MM.1S (cell line): ENCODE data around the gene RASGRP4.
"Not testable (repeated sequence)": the region's sequence is repeated elsewhere in the genome, so short reads cannot be mapped to it uniquely, and the experiment has no call there.

Source experiments
- DNase-seq: peaks from one replicate; pipeline ENCODE4 v3.0.0-alpha.2; 2015
- H2AFZ ChIP-seq: fragments of 300-600 bp; sonication (generic); 2 replicates; pipeline ENCODE4 v1.6.0; 2016; ENCODE audit warnings: antibody characterized with exemption, low read length
- H3F3A ChIP-seq: fragments of 300-600 bp; sonication (generic); 2 replicates; pipeline ENCODE4 v1.6.1; 2016; ENCODE audit warnings: mild to moderate bottlenecking, antibody characterized with exemption, low read length, moderate library complexity, mixed read lengths; ENCODE audit not compliant: insufficient read depth
- H3K27ac ChIP-seq: fragments of 300-600 bp; sonication (generic); 2 replicates; pipeline ENCODE4 v1.5.1; 2016; ENCODE audit warnings: mild to moderate bottlenecking, low read length
- H3K27me3 ChIP-seq: fragments of 300-600 bp; sonication (generic); replicated peaks from 2 replicates; pipeline ENCODE4 v1.6.0; 2016; ENCODE audit warnings: low read length; ENCODE audit not compliant: insufficient read depth
- H3K36me3 ChIP-seq: fragments of 300-600 bp; sonication (generic); replicated peaks from 2 replicates; pipeline ENCODE4 v1.6.1; 2016; ENCODE audit warnings: mild to moderate bottlenecking, low read length, mixed read lengths; ENCODE audit not compliant: insufficient read depth
- H3K4me1 ChIP-seq: fragments of 300-600 bp; sonication (generic); 2 replicates; pipeline ENCODE4 v1.6.1; 2016; ENCODE audit warnings: low read length, mixed read lengths
- H3K4me2 ChIP-seq: fragments of 300-600 bp; sonication (generic); 2 replicates; pipeline ENCODE4 v1.6.0; 2016; ENCODE audit warnings: low read depth, low read length
- H3K4me3 ChIP-seq: fragments of 300-600 bp; sonication (generic); 2 replicates; pipeline ENCODE4 v1.5.1; 2016; ENCODE audit warnings: low read length, mixed read lengths
- H3K79me2 ChIP-seq: fragments of 300-600 bp; sonication (generic); 2 replicates; pipeline ENCODE4 v1.6.1; 2016; ENCODE audit warnings: mixed run types, low read length, mixed read lengths
- H3K9ac ChIP-seq: fragments of 300-600 bp; sonication (generic); 2 replicates; pipeline ENCODE4 v1.6.1; 2016; ENCODE audit warnings: low read length, mixed read lengths
- H3K9me2 ChIP-seq: fragments of 300-600 bp; sonication (generic); replicated peaks from 2 replicates; pipeline ENCODE4 v1.6.1; 2016; ENCODE audit warnings: mild to moderate bottlenecking, low read length, mixed read lengths; ENCODE audit not compliant: insufficient read depth
- H3K9me3 ChIP-seq: fragments of 300-600 bp; sonication (generic); replicated peaks from 2 replicates; pipeline ENCODE4 v1.6.1; 2016; ENCODE audit warnings: mild to moderate bottlenecking, low read length, mixed read lengths; ENCODE audit not compliant: insufficient read depth
- H4K20me1 ChIP-seq: fragments of 300-600 bp; sonication (generic); 2 replicates; pipeline ENCODE4 v1.6.1; 2016; ENCODE audit warnings: mild to moderate bottlenecking, low read length, moderate library complexity, mixed read lengths; ENCODE audit not compliant: insufficient read depth
- EZH2 ChIP-seq: fragments of 300-600 bp; sonication (generic); optimal IDR thresholded peaks from 2 replicates; pipeline ENCODE3; 2017; ENCODE audit warnings: low read depth, mild to moderate bottlenecking, antibody characterized with exemption, low read length, mixed read lengths
- EZH2phosphoT487 ChIP-seq: fragments of 300-600 bp; sonication (generic); IDR thresholded peaks from 2 replicates; pipeline ENCODE4 v1.6.1; 2018; ENCODE audit warnings: antibody characterized with exemption, low read length
- TF ChIP-seq, protein P1 (sequence below): fragments of 300-600 bp; sonication (generic); IDR thresholded peaks from 2 replicates; pipeline ENCODE4 v1.5.1; 2016; ENCODE audit warnings: antibody characterized with exemption, low read length, mixed read lengths

RASGRP4 gene

GRCh38 chr19:38370299-38370698 is 55.7 kb downstream of the RASGRP4 start:
- Histone ChIP-seq H3K9me3 (no peaks in the 10 kb centered on the region), H3K36me3 (no peaks in the 10 kb centered on the region), H3K27ac (no peak overlapping the region), H3K9ac (no peak overlapping the region), H3K4me1 (no peaks in the 10 kb centered on the region), H3F3A (no peaks in the 10 kb centered on the region), H3K9me2 (no peaks in the 10 kb centered on the region), H2AFZ (no peak overlapping the region), H3K79me2 (peaks cover 7% of the 10 kb centered on the region), H3K4me3 (no peak overlapping the region), H3K4me2 (no peak overlapping the region), H3K27me3 (peaks cover 22% of the 10 kb centered on the region), H4K20me1 (no peaks in the 10 kb centered on the region)
- no peak for TF ChIP-seq EZH2phosphoT487
- no peak for TF ChIP-seq EZH2
- TF ChIP-seq, protein P1, sequence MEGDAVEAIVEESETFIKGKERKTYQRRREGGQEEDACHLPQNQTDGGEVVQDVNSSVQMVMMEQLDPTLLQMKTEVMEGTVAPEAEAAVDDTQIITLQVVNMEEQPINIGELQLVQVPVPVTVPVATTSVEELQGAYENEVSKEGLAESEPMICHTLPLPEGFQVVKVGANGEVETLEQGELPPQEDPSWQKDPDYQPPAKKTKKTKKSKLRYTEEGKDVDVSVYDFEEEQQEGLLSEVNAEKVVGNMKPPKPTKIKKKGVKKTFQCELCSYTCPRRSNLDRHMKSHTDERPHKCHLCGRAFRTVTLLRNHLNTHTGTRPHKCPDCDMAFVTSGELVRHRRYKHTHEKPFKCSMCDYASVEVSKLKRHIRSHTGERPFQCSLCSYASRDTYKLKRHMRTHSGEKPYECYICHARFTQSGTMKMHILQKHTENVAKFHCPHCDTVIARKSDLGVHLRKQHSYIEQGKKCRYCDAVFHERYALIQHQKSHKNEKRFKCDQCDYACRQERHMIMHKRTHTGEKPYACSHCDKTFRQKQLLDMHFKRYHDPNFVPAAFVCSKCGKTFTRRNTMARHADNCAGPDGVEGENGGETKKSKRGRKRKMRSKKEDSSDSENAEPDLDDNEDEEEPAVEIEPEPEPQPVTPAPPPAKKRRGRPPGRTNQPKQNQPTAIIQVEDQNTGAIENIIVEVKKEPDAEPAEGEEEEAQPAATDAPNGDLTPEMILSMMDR: no peak
- no peak for DNase-seq

DNA sequence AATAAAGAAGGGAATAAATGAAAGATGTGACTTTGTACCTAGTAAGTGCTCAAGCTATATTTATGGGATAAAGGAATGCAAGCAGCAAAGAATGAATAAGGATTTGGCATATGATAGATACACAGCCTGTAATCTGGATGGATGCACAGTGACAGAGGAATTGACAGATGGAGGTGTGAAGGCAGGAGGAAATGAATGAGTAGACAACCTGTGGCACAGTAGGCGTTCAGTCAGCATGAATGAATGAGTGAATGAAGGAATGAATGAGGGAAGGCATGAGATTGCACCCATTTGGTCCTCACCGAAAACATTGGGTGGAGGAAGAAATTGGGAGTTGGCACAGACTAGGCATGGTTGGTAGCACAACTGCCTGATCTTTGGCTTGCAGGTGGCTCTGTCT is 56.4 kb downstream of the RASGRP4 start:
- no peak overlapping the region for H3K27ac ChIP-seq
- no peaks in the 10 kb centered on the region for H4K20me1 ChIP-seq
- no peak overlapping the region for H3K4me3 ChIP-seq
- DNase-seq: no peak
- H3K27me3 ChIP-seq: peaks cover 29% of the 10 kb centered on the region
- H3K36me3 ChIP-seq: no peaks in the 10 kb centered on the region
- no peak overlapping the region for H2AFZ ChIP-seq
- H3K9me2 ChIP-seq: no peaks in the 10 kb centered on the region
- TF ChIP-seq EZH2phosphoT487: no peak
- TF ChIP-seq, protein P1: no peak
- no peak for TF ChIP-seq EZH2
- H3K9ac ChIP-seq: no peak overlapping the region
- no peak overlapping the region for H3K4me2 ChIP-seq
- no peaks in the 10 kb centered on the region for H3F3A ChIP-seq
- no peaks in the 10 kb centered on the region for H3K4me1 ChIP-seq
- no peaks in the 10 kb centered on the region for H3K9me3 ChIP-seq
- H3K79me2 ChIP-seq: no peaks in the 10 kb centered on the region

DNA sequence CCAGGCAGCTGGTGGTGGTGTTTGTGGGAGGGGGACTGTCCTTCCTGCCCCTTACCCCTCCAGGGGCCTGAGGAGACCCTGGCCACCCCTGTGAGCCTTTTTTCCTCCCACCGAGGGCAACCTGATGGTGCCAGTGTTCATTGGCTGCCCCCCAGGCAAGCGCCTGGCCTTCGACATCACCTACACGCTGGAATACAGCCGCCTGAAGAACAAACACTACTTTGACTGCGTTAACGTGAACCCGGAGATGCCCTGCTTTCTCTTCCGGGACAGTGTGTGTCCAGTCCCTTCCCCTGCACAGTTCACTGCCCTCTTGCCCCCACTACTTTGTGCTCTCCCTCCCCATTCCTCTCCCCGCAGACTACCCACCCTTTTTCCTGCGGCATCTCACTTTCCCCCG is 59.0 kb downstream of the RASGRP4 start:
- Histone ChIP-seq H3K36me3 (no peaks in the 10 kb centered on the region), H3K9ac (no peak overlapping the region), H3K4me2 (no peak overlapping the region), H3K4me3 (no peak overlapping the region), H3K79me2 (no peaks in the 10 kb centered on the region), H3K27ac (no peak overlapping the region), H4K20me1 (no peaks in the 10 kb centered on the region), H2AFZ (no peak overlapping the region), H3F3A (no peaks in the 10 kb centered on the region), H3K4me1 (no peaks in the 10 kb centered on the region), H3K9me2 (no peaks in the 10 kb centered on the region), H3K27me3 (peaks cover 33% of the 10 kb centered on the region), H3K9me3 (no peaks in the 10 kb centered on the region)
- no peak for TF ChIP-seq EZH2
- TF ChIP-seq, protein P1: no peak
- no peak for TF ChIP-seq EZH2phosphoT487
- DNase-seq: no peak

DNA sequence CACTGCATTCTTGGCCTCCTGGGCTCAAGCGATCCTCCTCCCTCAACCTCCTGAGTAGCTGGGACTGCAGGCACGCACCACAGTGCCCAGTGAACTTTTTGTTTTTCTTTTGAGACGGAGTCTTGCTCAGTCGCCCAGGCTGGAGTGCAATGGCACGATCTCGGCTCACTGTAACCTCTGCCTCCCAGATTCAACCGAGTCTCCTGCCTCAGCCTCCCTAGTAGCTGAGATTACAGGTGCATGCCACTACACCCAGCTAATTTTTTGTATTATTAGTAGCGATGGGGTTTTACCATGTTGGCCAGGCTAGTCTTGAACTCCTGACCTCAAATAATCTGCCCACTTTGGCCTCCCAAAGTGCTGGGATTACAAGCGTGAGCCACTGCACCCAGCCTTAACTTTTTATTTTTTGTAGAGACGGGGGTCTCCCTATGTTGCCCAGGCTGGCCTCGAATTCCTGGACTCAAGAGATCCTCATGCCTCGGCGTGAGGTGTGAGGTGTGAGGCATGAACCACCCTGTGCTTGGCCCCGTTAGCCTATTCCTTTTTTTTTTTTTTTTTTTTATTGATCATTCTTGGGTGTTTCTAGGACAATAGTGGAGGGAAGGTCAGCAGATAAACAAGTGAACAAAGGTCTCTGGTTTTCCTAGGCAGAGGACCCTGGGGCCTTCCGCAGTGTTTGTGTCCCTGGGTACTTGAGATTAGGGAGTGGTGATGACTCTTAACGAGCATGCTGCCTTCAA is 62.9 kb downstream of the RASGRP4 start:
- H3K9me2 ChIP-seq, H2AFZ ChIP-seq, H3F3A ChIP-seq, H3K4me1 ChIP-seq, DNase-seq, H3K9ac ChIP-seq, H3K27ac ChIP-seq, H3K79me2 ChIP-seq, H4K20me1 ChIP-seq, H3K9me3 ChIP-seq, H3K36me3 ChIP-seq: not testable (repeated sequence)
- peak overlapping the region; percentile 56 for H3K4me3 ChIP-seq
- H3K4me2 ChIP-seq: peak overlapping the region; percentile 88; the same call in 1 of the 2 replicates
- peaks cover 61% of the 10 kb centered on the region for H3K27me3 ChIP-seq
